SK-N-MC (cell line): Measurements from ENCODE around the gene LRFN4.

Experiments used
- DNase-seq: peaks from one replicate; pipeline ENCODE4 v3.0.0-alpha.2; 2011; ENCODE audit warnings: low read depth, low spot score
- H3K27ac ChIP-seq: fragments of 200-600 bp; sonication (generic); 2 replicates; pipeline ENCODE4 v1.5.1; 2016; ENCODE audit warnings: mixed run types
- H3K36me3 ChIP-seq: fragments of 200-600 bp; sonication (generic); 2 replicates; pipeline ENCODE4 v1.6.1; 2017; ENCODE audit warnings: antibody characterized with exemption, low read length, mixed read lengths; ENCODE audit not compliant: insufficient read depth
- H3K4me3 ChIP-seq: fragments of 200-600 bp; sonication (generic); 2 replicates; pipeline ENCODE4 v1.5.1; 2016
- H3K9ac ChIP-seq: fragments of 200-600 bp; sonication (generic); 2 replicates; pipeline ENCODE4 v1.8.0; 2017; ENCODE audit warnings: mixed run types, mixed read lengths; ENCODE audit not compliant: insufficient read length
- H3K9me3 ChIP-seq: fragments of 200-600 bp; sonication (generic); 2 replicates; pipeline ENCODE4 v1.6.1; 2017; ENCODE audit warnings: low read depth, mild to moderate bottlenecking, antibody characterized with exemption, low read length, moderate library complexity, mixed read lengths
- EZH2 ChIP-seq: fragments of 200-600 bp; sonication (generic); IDR thresholded peaks from one replicate; pipeline ENCODE4 v1.6.1; 2017; ENCODE audit warnings: antibody characterized with exemption
- FOXP2 ChIP-seq: optimal IDR thresholded peaks from 2 replicates; pipeline ENCODE3; 2011; ENCODE audit warnings: mild to moderate bottlenecking, moderate library complexity; ENCODE audit not compliant: insufficient read depth; ENCODE audit errors: extremely low read length, control extremely low read depth
- POLR2AphosphoS5 ChIP-seq: IDR thresholded peaks from 2 replicates; pipeline ENCODE4 v1.6.1; 2012; ENCODE audit warnings: mild to moderate bottlenecking, low read depth, low read length, borderline replicate concordance

LRFN4 gene

GRCh38 chr11:66850588-66851238 lies 6.2 kb upstream of the LRFN4 start:
- H3K36me3 ChIP-seq = peaks cover 7% of the 10 kb centered on the region; the same call in 1 of the 2 replicates
- TF ChIP-seq POLR2AphosphoS5 (no peak), FOXP2 (no peak), EZH2 (no peak)
- DNase-seq = no peak
- H3K27ac ChIP-seq = no peak overlapping the region
- no peaks in the 10 kb centered on the region for H3K9me3 ChIP-seq
- no peak overlapping the region for H3K9ac ChIP-seq
- H3K4me3 ChIP-seq = no peak overlapping the region

- Histone ChIP-seq H3K27ac (no peak overlapping the region), H3K9ac (no peak overlapping the region), H3K36me3 (peaks cover 3% of the 10 kb centered on the region; the same call in 1 of the 2 replicates), H3K4me3 (no peak overlapping the region), H3K9me3 (no peaks in the 10 kb centered on the region)
- no peak for DNase-seq
- no peak for TF ChIP-seq POLR2AphosphoS5
Measured at GRCh38 chr11:66851239-66851596, 5.6 kb upstream of the LRFN4 start.

GRCh38 chr11:66851698-66852465 lies 5.0 kb upstream of the LRFN4 start:
- TF ChIP-seq EZH2 = no peak
- no peak for TF ChIP-seq FOXP2
- TF ChIP-seq POLR2AphosphoS5 = no peak
- no peak for DNase-seq
- Histone ChIP-seq H3K9me3 (no peaks in the 10 kb centered on the region), H3K27ac (no peak overlapping the region), H3K9ac (no peak overlapping the region), H3K4me3 (no peak overlapping the region), H3K36me3 (no peaks in the 10 kb centered on the region; the same call in 1 of the 2 replicates)

- DNase-seq = no peak
- Histone ChIP-seq H3K9ac (no peak overlapping the region), H3K9me3 (no peaks in the 10 kb centered on the region), H3K36me3 (no peaks in the 10 kb centered on the region; the same call in 1 of the 2 replicates), H3K27ac (no peak overlapping the region), H3K4me3 (no peak overlapping the region)
- TF ChIP-seq EZH2 (no peak), POLR2AphosphoS5 (no peak), FOXP2 (no peak)
Measured at GRCh38 chr11:66852466-66853241, 4.2 kb upstream of the LRFN4 start.

- no peak overlapping the region for H3K9ac ChIP-seq
- H3K9me3 ChIP-seq = no peaks in the 10 kb centered on the region
- H3K27ac ChIP-seq = no peak overlapping the region
- TF ChIP-seq EZH2 = no peak
- TF ChIP-seq POLR2AphosphoS5 = no peak
- TF ChIP-seq FOXP2 = no peak
- DNase-seq = no peak
- no peak overlapping the region for H3K4me3 ChIP-seq
- no peaks in the 10 kb centered on the region; the same call in 1 of the 2 replicates for H3K36me3 ChIP-seq
Measured at GRCh38 chr11:66853242-66854229, 3.3 kb upstream of the LRFN4 start.

- Histone ChIP-seq H3K4me3 (no peak overlapping the region), H3K9ac (no peak overlapping the region), H3K36me3 (no peaks in the 10 kb centered on the region; the same call in 1 of the 2 replicates), H3K9me3 (no peaks in the 10 kb centered on the region), H3K27ac (no peak overlapping the region)
- TF ChIP-seq EZH2 = no peak
- TF ChIP-seq POLR2AphosphoS5 = no peak
- no peak for TF ChIP-seq FOXP2
- no peak for DNase-seq
Measured at GRCh38 chr11:66854231-66854661, 2.6 kb upstream of the LRFN4 start.

GRCh38 chr11:66854729-66855211 lies 2.1 kb upstream of the LRFN4 start:
- Histone ChIP-seq H3K9me3 (no peaks in the 10 kb centered on the region), H3K4me3 (no peak overlapping the region), H3K36me3 (no peaks in the 10 kb centered on the region; the same call in 1 of the 2 replicates), H3K9ac (no peak overlapping the region), H3K27ac (peak overlapping the region; percentile 89; the same call in 1 of the 2 replicates)
- TF ChIP-seq POLR2AphosphoS5 (no peak), EZH2 (no peak), FOXP2 (no peak)
- no peak for DNase-seq
